Keratinocyte (primary cell): Measurements from ENCODE around the gene AGPAT3.
"Not testable (repeated sequence)": the region's sequence is repeated elsewhere in the genome, so short reads cannot be mapped to it uniquely, and the experiment has no call there.

Source experiments
- EZH2 ChIP-seq: IDR thresholded peaks from one replicate; pipeline ENCODE4 v1.6.1; 2012; ENCODE audit warnings: inconsistent platforms, mild to moderate bottlenecking, low read length, moderate library complexity
- TF ChIP-seq, protein P1 (sequence below), 3 experiments: IDR thresholded peaks in 1 of 3; conservative IDR thresholded peaks in 1 of 3; optimal IDR thresholded peaks in 1 of 3; 2 replicates in 2 of 3; 3 replicates in 1 of 3; pipeline versions ENCODE3 to v1.5.1; 2011; ENCODE audit warnings: low read length in 3 of 3, mild to moderate bottlenecking in 3 of 3, moderate library complexity in 2 of 3, control low read depth in 1 of 3, inconsistent platforms in 1 of 3; ENCODE audit not compliant: insufficient read depth in 2 of 3; ENCODE audit errors: extremely low read depth in 1 of 3

DNA sequence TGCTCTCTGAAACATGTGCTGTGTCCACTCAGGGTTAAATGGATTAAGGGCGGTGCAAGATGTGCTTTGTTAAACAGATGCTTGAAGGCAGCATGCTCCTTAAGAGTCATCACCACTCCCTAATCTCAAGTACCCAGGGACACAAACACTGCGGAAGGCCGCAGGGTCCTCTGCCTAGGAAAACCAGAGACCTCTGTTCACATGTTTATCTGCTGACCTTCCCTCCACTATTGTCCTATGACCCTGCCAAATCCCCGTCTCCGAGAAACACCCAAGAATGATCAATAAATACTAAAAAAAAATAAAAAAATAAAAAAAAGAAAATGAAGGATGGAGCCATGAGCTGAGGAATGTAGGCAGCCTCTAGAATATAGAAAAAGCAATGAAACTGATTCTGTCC, 42.3 kb upstream of the AGPAT3 start:
- TF ChIP-seq EZH2, result not testable (repeated sequence)
- TF ChIP-seq, protein P1, sequence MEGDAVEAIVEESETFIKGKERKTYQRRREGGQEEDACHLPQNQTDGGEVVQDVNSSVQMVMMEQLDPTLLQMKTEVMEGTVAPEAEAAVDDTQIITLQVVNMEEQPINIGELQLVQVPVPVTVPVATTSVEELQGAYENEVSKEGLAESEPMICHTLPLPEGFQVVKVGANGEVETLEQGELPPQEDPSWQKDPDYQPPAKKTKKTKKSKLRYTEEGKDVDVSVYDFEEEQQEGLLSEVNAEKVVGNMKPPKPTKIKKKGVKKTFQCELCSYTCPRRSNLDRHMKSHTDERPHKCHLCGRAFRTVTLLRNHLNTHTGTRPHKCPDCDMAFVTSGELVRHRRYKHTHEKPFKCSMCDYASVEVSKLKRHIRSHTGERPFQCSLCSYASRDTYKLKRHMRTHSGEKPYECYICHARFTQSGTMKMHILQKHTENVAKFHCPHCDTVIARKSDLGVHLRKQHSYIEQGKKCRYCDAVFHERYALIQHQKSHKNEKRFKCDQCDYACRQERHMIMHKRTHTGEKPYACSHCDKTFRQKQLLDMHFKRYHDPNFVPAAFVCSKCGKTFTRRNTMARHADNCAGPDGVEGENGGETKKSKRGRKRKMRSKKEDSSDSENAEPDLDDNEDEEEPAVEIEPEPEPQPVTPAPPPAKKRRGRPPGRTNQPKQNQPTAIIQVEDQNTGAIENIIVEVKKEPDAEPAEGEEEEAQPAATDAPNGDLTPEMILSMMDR (optimal IDR thresholded peaks at IDR 0.05 in 1 of 3, IDR thresholded peaks at IDR 0.05 in 1 of 3, conservative IDR thresholded peaks at IDR 0.05 in 1 of 3; ENCODE audit: extremely low read depth in 1 of 3, insufficient read depth in 2 of 3, low read length in 3 of 3), result not testable (repeated sequence)
